Germinal center (tissue), 1 donor: Measurements from ENCODE around the gene FOXJ3.

Experiments
- DNase-seq: peaks from one replicate; pipeline ENCODE4 v3.0.0; 2012; ENCODE audit warnings: mixed read lengths, low spot score

Gene FOXJ3

GRCh38 chr1:42334240-42335049, 590 bp downstream of the FOXJ3 start:
- DNase-seq = peak; percentile 39

- DNase-seq = no peak
These were observed 1.3 kb downstream of the FOXJ3 start for GRCh38 chr1:42333662-42334239.

- DNase-seq = no peak
These were observed 2.2 kb downstream of the FOXJ3 start for GRCh38 chr1:42332877-42333276.

GRCh38 chr1:42330215-42330614, 4.8 kb downstream of the FOXJ3 start:
- DNase-seq = no peak

GRCh38 chr1:42328916-42329496, 6.0 kb downstream of the FOXJ3 start:
- no peak for DNase-seq

- no peak for DNase-seq
These were observed 6.9 kb downstream of the FOXJ3 start for GRCh38 chr1:42328047-42328625.

GRCh38 chr1:42325014-42325402, 10.0 kb downstream of the FOXJ3 start:
- DNase-seq = no peak

GRCh38 chr1:42324398-42325013, 10.5 kb downstream of the FOXJ3 start:
- DNase-seq = no peak

GRCh38 chr1:42323551-42323950, 11.5 kb downstream of the FOXJ3 start:
- no peak for DNase-seq

- DNase-seq = no peak
These were observed 12.5 kb downstream of the FOXJ3 start for GRCh38 chr1:42322577-42322976.

- DNase-seq = no peak
These were observed 13.3 kb downstream of the FOXJ3 start for GRCh38 chr1:42321731-42322130.

- DNase-seq = no peak
These were observed 14.3 kb downstream of the FOXJ3 start for GRCh38 chr1:42320708-42321107.

GRCh38 chr1:42319871-42320484, 15.1 kb downstream of the FOXJ3 start:
- DNase-seq = no peak

- DNase-seq = no peak
These were observed 15.7 kb downstream of the FOXJ3 start for GRCh38 chr1:42319128-42319851.

GRCh38 chr1:42318601-42319000, 16.4 kb downstream of the FOXJ3 start:
- DNase-seq = no peak

- DNase-seq = no peak
These were observed 17.7 kb downstream of the FOXJ3 start for GRCh38 chr1:42317308-42317707.

- DNase-seq = no peak
These were observed 18.7 kb downstream of the FOXJ3 start for GRCh38 chr1:42316292-42316691.

GRCh38 chr1:42315500-42315899, 19.5 kb downstream of the FOXJ3 start:
- no peak for DNase-seq

GRCh38 chr1:42313970-42314369, 21.1 kb downstream of the FOXJ3 start:
- no peak for DNase-seq

- no peak for DNase-seq
These were observed 22.3 kb downstream of the FOXJ3 start for GRCh38 chr1:42312576-42313212.

GRCh38 chr1:42311897-42312296, 23.1 kb downstream of the FOXJ3 start:
- DNase-seq = no peak
